ENCODE results near the gene IGFBP4.

- no peak for TF ChIP-seq CTCF (IDR thresholded peaks at IDR 0.05)
- TF ChIP-seq EZH2 (IDR thresholded peaks at IDR 0.05; ENCODE audit: borderline replicate concordance, insufficient read depth, low read depth, low read length, poor library complexity, severe bottlenecking) = no peak
Observed at GRCh38 chr17:40454613-40454995, 11.4 kb downstream of the IGFBP4 start.
